ENCODE results near the gene GALNT14. TPM values are rescaled to one million over a fixed set of nuclear protein-coding genes. Genes with fewer than 3 reads are reported as not detected.

Gene GALNT14
- total and polyA plus RNA-seq, 2 donors (not counting 1 experiment from before 2014, with no cell fraction given) = 3.1 to 6.2 TPM

DNA sequence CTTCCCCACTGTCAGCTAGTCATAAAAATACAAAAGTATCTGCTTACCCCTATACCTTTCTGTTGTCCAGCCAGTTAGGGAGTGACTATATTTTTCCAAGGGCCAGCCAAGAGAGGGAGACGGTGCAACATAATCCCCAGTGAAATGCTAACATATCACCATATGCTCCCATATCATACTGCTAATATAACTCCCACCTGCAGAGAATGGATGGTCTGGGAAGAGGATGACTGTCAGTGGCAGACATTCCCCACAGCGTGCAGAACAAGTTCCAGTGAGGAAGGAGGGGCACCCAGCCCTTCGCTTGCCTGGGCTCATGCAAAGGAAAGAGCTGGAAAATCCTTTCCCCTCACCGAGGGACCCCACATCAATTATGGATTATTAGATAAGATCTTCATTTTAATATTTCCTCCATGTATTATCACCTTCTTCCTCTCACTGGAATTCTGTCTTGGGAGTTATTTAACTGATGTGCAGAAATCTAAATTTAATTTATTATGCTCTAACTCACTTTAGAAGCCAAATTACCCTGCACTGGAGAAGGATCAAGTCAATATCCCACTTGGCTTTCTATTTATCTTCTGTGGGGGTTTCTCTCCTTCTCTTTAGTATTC, 135.6 kb downstream of the GALNT14 start:
- H3K27me3 Mint-ChIP-seq = no peaks in the 10 kb centered on the region
- no CpG with 5 or more reads among the region's 4 CpGs for WGBS (ENCODE audit: insufficient coverage)
- Histone ChIP-seq H3K79me2 (ENCODE audit: control insufficient read depth, insufficient read depth, low read length) (no peaks in the 10 kb centered on the region), H3K9ac (ENCODE audit: low read length) (no peak overlapping the region), H4K20me1 (ENCODE audit: control insufficient read depth, insufficient read depth, low read length, poor library complexity, severe bottlenecking) (no peaks in the 10 kb centered on the region), H3K4me2 (replicated peaks; ENCODE audit: low read depth, low read length, poor library complexity, severe bottlenecking) (no peak overlapping the region), H2AFZ (ENCODE audit: insufficient read depth, low read depth, low read length, poor library complexity, severe bottlenecking) (no peak overlapping the region), H3K4me3 (ENCODE audit: control extremely low read depth in 1 of 5, extremely low read depth in 1 of 5, insufficient read depth in 1 of 5, low read depth in 2 of 5, low read length in 4 of 5) (no peak overlapping the region), H3K4me1 (ENCODE audit: control insufficient read depth in 2 of 2, insufficient read depth in 2 of 2, low read length in 2 of 2) (no peaks in the 10 kb centered on the region), H3K9me3 (ENCODE audit: control extremely low read depth in 1 of 3, control insufficient read depth in 2 of 3, insufficient read depth in 1 of 3, low read length in 2 of 3) (no peaks in the 10 kb centered on the region), H3K27me3 (replicated peaks in 1 of 4; ENCODE audit: control extremely low read depth in 1 of 4, control insufficient read depth in 3 of 4, insufficient read depth in 4 of 4, low read length in 3 of 4) (no peaks in the 10 kb centered on the region), H3K27ac (ENCODE audit: low read length in 2 of 2) (no peak overlapping the region), H3K36me3 (replicated peaks in 1 of 2; ENCODE audit: control extremely low read depth in 1 of 2, control insufficient read depth in 1 of 2, extremely low read depth in 1 of 2, insufficient read depth in 2 of 2, low read length in 1 of 2) (no peaks in the 10 kb centered on the region)
- TF ChIP-seq CTCF (IDR thresholded peaks at IDR 0.05) = no peak
- no peak for TF ChIP-seq EZH2 (IDR thresholded peaks at IDR 0.05; ENCODE audit: borderline replicate concordance, insufficient read depth, low read depth, low read length, poor library complexity, severe bottlenecking)
- no peak for ATAC-seq (ENCODE audit: low read depth)
- POLR2A ChIA-PET = no interaction called here
- no peak for DNase-seq
- no peaks in the 10 kb centered on the region for H3K4me1 Mint-ChIP-seq
- H3K4me3 Mint-ChIP-seq = no peak overlapping the region
- CTCF ChIA-PET = no interaction called here
- intact Hi-C loops (cut with micrococcal nuclease) = no loop called here
- no peaks in the 10 kb centered on the region for H3K9me3 Mint-ChIP-seq (ENCODE audit: insufficient read depth)
- no peak overlapping the region for H3K27ac Mint-ChIP-seq

DNA sequence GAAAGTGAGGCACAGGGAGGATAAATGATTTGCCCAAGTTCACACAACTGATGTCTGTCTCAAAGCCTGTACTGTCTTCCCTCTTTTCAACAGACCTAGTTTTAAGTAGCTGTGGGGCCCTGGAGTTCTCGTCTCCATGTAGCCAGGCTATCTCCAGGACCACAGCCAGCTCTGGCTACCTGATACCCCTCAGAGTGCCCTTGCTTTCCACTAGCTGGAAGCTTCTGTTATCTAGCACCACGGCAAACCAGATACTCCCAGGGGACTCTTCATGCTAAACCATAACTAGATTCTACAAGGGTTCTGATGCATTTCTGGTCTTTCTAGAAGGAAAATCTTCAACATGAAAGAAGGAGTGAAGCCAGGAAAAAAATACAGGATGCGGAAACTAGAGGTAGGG, 137.3 kb downstream of the GALNT14 start:
- 100% methylated on average over 2 of the region's 3 CpGs for WGBS (ENCODE audit: insufficient coverage)
- POLR2A ChIA-PET = no interaction called here
- ATAC-seq (ENCODE audit: low read depth) = no peak

More for the DNA sequence above, 137.3 kb downstream of the GALNT14 start:
- no peak overlapping the region for H3K4me2 ChIP-seq (replicated peaks; ENCODE audit: low read depth, low read length, poor library complexity, severe bottlenecking)
- intact Hi-C loops (cut with micrococcal nuclease) = no loop called here
- CTCF ChIA-PET = no interaction called here
- Mint-ChIP-seq H3K9me3 (ENCODE audit: insufficient read depth) (no peaks in the 10 kb centered on the region), H3K27ac (no peak overlapping the region), H3K27me3 (no peaks in the 10 kb centered on the region), H3K4me1 (no peaks in the 10 kb centered on the region), H3K4me3 (no peak overlapping the region)
- no peaks in the 10 kb centered on the region for H3K27me3 ChIP-seq (replicated peaks in 1 of 4; ENCODE audit: control extremely low read depth in 1 of 4, control insufficient read depth in 3 of 4, insufficient read depth in 4 of 4, low read length in 3 of 4)
- no peak for DNase-seq
- no peak overlapping the region for H3K4me3 ChIP-seq (ENCODE audit: control extremely low read depth in 1 of 5, extremely low read depth in 1 of 5, insufficient read depth in 1 of 5, low read depth in 2 of 5, low read length in 4 of 5)
- H2AFZ ChIP-seq (ENCODE audit: insufficient read depth, low read depth, low read length, poor library complexity, severe bottlenecking) = no peak overlapping the region
- H3K4me1 ChIP-seq (ENCODE audit: control insufficient read depth in 2 of 2, insufficient read depth in 2 of 2, low read length in 2 of 2) = no peaks in the 10 kb centered on the region
- H3K9ac ChIP-seq (ENCODE audit: low read length) = no peak overlapping the region
- H3K79me2 ChIP-seq (ENCODE audit: control insufficient read depth, insufficient read depth, low read length) = no peaks in the 10 kb centered on the region
- H3K36me3 ChIP-seq (replicated peaks in 1 of 2; ENCODE audit: control extremely low read depth in 1 of 2, control insufficient read depth in 1 of 2, extremely low read depth in 1 of 2, insufficient read depth in 2 of 2, low read length in 1 of 2) = no peaks in the 10 kb centered on the region
- H4K20me1 ChIP-seq (ENCODE audit: control insufficient read depth, insufficient read depth, low read length, poor library complexity, severe bottlenecking) = no peaks in the 10 kb centered on the region
- no peak for TF ChIP-seq EZH2 (IDR thresholded peaks at IDR 0.05; ENCODE audit: borderline replicate concordance, insufficient read depth, low read depth, low read length, poor library complexity, severe bottlenecking)
- TF ChIP-seq CTCF (IDR thresholded peaks at IDR 0.05) = no peak
- H3K9me3 ChIP-seq (ENCODE audit: control extremely low read depth in 1 of 3, control insufficient read depth in 2 of 3, insufficient read depth in 1 of 3, low read length in 2 of 3) = no peaks in the 10 kb centered on the region
- no peak overlapping the region for H3K27ac ChIP-seq (ENCODE audit: low read length in 2 of 2)

Data from B cell (primary cell).